ENCODE measurements around the gene TTC9B. TPM values are rescaled to one million over a fixed set of nuclear protein-coding genes. Genes with fewer than 3 reads are reported as not detected.

The TTC9B gene
- total RNA-seq, 4 donors from 2014 or later = not detected

DNA sequence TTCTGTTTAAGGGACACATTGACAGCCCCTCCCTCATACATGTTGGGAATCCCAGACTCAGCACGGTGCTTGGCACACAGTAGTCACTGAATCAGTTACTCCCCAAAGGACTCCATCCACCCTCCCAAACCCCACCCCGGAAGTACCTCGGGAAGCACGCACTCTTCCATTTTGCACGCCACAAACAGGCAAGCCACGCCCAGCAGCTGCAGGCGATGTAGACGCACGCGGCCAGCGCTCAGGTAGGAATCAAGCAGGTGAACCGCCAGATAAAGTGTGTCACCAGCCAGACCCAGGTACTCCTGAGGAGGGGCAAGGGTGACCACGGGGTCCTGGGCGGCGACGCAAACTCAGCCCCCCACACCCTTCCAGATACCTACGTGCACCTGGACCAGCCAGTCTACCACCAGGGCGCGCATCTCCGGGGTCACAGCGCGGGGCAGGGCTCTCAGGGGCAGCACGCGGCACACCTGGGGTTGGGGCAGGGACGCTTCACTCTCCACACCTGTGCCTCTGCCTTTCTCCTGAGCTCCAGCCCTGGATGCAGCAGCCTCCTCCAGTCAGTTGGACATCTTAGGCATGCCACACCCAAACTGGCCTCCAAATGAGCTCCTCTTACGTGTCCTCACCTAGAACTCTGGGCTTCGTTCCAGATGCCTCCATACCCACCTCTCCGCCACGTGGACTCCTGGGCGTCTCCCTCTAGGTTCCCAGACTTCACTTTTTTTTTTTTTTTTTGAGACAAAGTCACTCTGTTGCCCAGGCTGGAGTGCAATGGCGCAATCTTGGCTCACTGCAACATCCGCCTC lies 6.4 kb upstream of the TTC9B start:
- no peak for TF ChIP-seq POLR2AphosphoS5 (IDR thresholded peaks at IDR 0.05)
- no peak for TF ChIP-seq POLR2A (IDR thresholded peaks at IDR 0.05)
- TF ChIP-seq CTCF (IDR thresholded peaks at IDR 0.05) = no peak
- no peak for TF ChIP-seq EP300 (IDR thresholded peaks at IDR 0.05)
- Histone ChIP-seq H3K27ac (no peak overlapping the region), H3K4me3 (no peak overlapping the region), H3K36me3 (no peaks in the 10 kb centered on the region), H3K9me3 (no peaks in the 10 kb centered on the region), H3K27me3 (peaks cover 35% of the 10 kb centered on the region), H3K4me1 (peaks cover 25% of the 10 kb centered on the region)
- DNase-seq (ENCODE audit: low spot score in 2 of 2) = no peak
- 52% methylated on average over 17 of the region's 32 CpGs for WGBS

- Histone ChIP-seq H3K4me3 (no peak overlapping the region), H3K9me3 (no peaks in the 10 kb centered on the region), H3K4me1 (peaks cover 27% of the 10 kb centered on the region), H3K36me3 (no peaks in the 10 kb centered on the region), H3K27me3 (peaks cover 46% of the 10 kb centered on the region), H3K27ac (no peak overlapping the region)
- TF ChIP-seq POLR2AphosphoS5 (IDR thresholded peaks at IDR 0.05) = no peak
- TF ChIP-seq POLR2A (IDR thresholded peaks at IDR 0.05) = no peak
- TF ChIP-seq CTCF (IDR thresholded peaks at IDR 0.05) = no peak
- no peak for TF ChIP-seq EP300 (IDR thresholded peaks at IDR 0.05)
- no peak for DNase-seq (ENCODE audit: low spot score in 2 of 2)
- 24% methylated on average over 21 of the region's 48 CpGs for WGBS
Measured at GRCh38 chr19:40223135-40223822, 5.1 kb upstream of the TTC9B start.

DNA sequence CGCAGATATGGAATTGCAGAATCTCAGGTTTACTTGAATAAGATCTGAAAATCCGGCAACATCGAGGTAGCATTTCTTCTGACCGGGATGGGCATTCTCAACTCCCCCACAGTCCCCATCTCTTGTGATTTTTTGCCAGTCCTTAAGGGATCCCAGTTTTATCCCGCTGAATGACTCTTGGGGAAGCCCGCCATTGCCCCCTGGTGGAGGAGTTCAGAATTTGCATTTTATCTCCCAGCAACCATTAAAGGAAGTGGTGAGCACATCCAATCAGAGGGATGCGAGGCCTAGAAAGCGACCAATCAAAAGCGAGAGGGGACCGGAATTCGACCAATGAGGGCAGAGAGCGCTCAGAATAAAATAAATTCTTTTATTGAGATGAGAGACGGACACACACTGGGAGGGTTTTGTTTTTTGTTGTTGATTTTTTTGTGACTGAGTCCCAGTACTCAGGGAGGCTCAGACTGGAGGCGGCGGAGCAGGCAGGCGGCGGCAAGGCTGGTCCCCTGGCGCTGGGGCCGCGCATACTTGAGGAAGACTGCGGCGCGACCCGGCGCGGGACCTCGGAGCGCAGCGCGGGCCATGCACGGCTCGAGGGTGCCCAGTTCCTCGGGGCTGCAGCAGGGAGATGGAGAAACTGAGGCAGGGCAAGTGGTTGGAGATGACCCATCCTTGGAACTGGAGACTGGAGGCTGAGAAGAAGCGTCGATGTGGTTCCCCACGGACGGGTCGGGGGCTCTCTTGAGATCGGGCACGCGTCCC lies 3.9 kb upstream of the TTC9B start:
- Histone ChIP-seq H3K27ac (no peak overlapping the region), H3K36me3 (no peaks in the 10 kb centered on the region), H3K4me3 (no peak overlapping the region), H3K9me3 (no peaks in the 10 kb centered on the region), H3K27me3 (peaks cover 54% of the 10 kb centered on the region), H3K4me1 (peaks cover 38% of the 10 kb centered on the region)
- WGBS = 46% methylated on average over 41 of the region's 41 CpGs
- DNase-seq (ENCODE audit: low spot score in 2 of 2) = peak; percentile 90 to 92
- TF ChIP-seq POLR2AphosphoS5 (IDR thresholded peaks at IDR 0.05) = no peak
- TF ChIP-seq CTCF (IDR thresholded peaks at IDR 0.05) = peak; percentile 85 to 95

GRCh38 chr19:40220674-40221073 lies 2.5 kb upstream of the TTC9B start:
- DNase-seq (ENCODE audit: low spot score in 2 of 2) = no peak
- H3K9me3 ChIP-seq = no peaks in the 10 kb centered on the region
- no peaks in the 10 kb centered on the region for H3K36me3 ChIP-seq
- H3K4me1 ChIP-seq = peaks cover 36% of the 10 kb centered on the region
- H3K4me3 ChIP-seq = no peak overlapping the region
- 87% methylated on average over 9 of the region's 9 CpGs for WGBS
- H3K27me3 ChIP-seq = peaks cover 58% of the 10 kb centered on the region
- no peak for TF ChIP-seq POLR2A (IDR thresholded peaks at IDR 0.05)
- no peak for TF ChIP-seq CTCF (IDR thresholded peaks at IDR 0.05)
- no peak for TF ChIP-seq POLR2AphosphoS5 (IDR thresholded peaks at IDR 0.05)
- TF ChIP-seq EP300 (IDR thresholded peaks at IDR 0.05) = no peak
- H3K27ac ChIP-seq = no peak overlapping the region
